K562 (cell line): ENCODE data around the gene POLD1.

ENCODE experiments used
- ETV6 ChIP-seq, 3 experiments: fragments of 150-350 bp in 1 of 3; sonication (generic) in 1 of 3; formaldehyde crosslinking in 1 of 3; IDR thresholded peaks; 2 replicates each; pipeline versions ENCODE4 v1.6.1 to v1.8.0; 2014 to 2022; ENCODE audit warnings: borderline replicate concordance in 2 of 3, low read depth in 2 of 3, antibody characterized with exemption in 1 of 3, low read length in 1 of 3, mild to moderate bottlenecking in 1 of 3, missing genetic modification reagents in 1 of 3
- EZH2 ChIP-seq: IDR thresholded peaks from 2 replicates; pipeline ENCODE4 v1.6.1; 2012; ENCODE audit warnings: low read depth, mild to moderate bottlenecking, inconsistent platforms, low read length, borderline replicate concordance
- GATA2 ChIP-seq: sonication (generic); formaldehyde crosslinking; IDR thresholded peaks from 2 replicates; pipeline ENCODE4 v1.4.0; 2020; ENCODE audit warnings: mild to moderate bottlenecking, missing genetic modification reagents
- PHB ChIP-seq: fragments of 250-450 bp; sonication (Bioruptor Pico); IDR thresholded peaks from 2 replicates; pipeline ENCODE4 v1.5.0; 2021
- PML ChIP-seq: IDR thresholded peaks from 2 replicates; pipeline ENCODE4 v1.6.1; 2012; ENCODE audit warnings: low read length, inconsistent platforms
- POLR2B ChIP-seq: fragments of 450-650 bp; IDR thresholded peaks from 2 replicates; pipeline ENCODE4 v1.6.1; 2018; ENCODE audit warnings: low read depth; ENCODE audit not compliant: partially characterized antibody
- ZNF133 ChIP-seq: fragments of 250-450 bp; sonication (Bioruptor Pico); IDR thresholded peaks from 2 replicates; pipeline ENCODE4 v1.4.0; 2020; ENCODE audit warnings: mild to moderate bottlenecking
- TF ChIP-seq, protein P1 (sequence below): sonication (generic); formaldehyde crosslinking; IDR thresholded peaks from 2 replicates; pipeline ENCODE4 v1.8.1; 2023; ENCODE audit warnings: mild to moderate bottlenecking, missing genetic modification reagents
- TF ChIP-seq, protein P2 (sequence below), 2 experiments: fragments of 450-650 bp; formaldehyde crosslinking in 1 of 2; IDR thresholded peaks; 2 replicates each; pipeline versions ENCODE4 v1.4.0 to v1.6.1; 2014 to 2020; ENCODE audit warnings: mild to moderate bottlenecking in 2 of 2, borderline replicate concordance in 1 of 2, low read depth in 1 of 2
- TF ChIP-seq, protein P3 (sequence below): fragments of 250-450 bp; sonication (Bioruptor Pico); IDR thresholded peaks from 2 replicates; pipeline ENCODE4 v1.8.0; 2022; ENCODE audit warnings: moderate library complexity, mild to moderate bottlenecking, inconsistent platforms

DNA sequence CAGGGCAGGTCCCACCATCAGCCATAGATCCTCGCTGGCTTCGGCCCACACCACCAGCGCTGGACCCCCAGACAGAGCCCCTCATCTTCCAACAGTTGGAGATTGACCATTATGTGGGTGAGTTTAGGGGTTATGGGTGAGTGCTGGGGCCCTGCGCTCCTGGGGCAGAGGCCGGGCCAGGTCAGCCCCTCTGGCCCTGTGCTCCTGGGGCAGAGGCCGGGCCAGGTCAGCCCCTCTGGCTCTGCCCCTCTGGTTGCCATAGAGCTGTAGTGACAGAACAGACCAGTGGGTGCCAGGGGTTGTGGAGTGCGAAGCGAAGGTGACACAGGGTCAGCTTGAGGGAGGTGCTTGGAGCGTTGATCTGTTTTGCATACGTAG, 15.2 kb downstream of the POLD1 start:
- TF ChIP-seq PHB (CRISPR knock-in tag) (no peak), ZNF133 (no peak), ETV6 (IDR thresholded peaks at IDR 0.05; ENCODE audit: borderline replicate concordance in 1 of 2, low read depth in 2 of 2, low read length in 1 of 2) (no peak), ETV6 (CRISPR knock-in tag; IDR thresholded peaks at IDR 0.05; ENCODE audit: borderline replicate concordance) (no peak), GATA2 (CRISPR knock-in tag) (no peak), POLR2B (no peak), EZH2 (no peak), PML (no peak)
- TF ChIP-seq, protein P1, sequence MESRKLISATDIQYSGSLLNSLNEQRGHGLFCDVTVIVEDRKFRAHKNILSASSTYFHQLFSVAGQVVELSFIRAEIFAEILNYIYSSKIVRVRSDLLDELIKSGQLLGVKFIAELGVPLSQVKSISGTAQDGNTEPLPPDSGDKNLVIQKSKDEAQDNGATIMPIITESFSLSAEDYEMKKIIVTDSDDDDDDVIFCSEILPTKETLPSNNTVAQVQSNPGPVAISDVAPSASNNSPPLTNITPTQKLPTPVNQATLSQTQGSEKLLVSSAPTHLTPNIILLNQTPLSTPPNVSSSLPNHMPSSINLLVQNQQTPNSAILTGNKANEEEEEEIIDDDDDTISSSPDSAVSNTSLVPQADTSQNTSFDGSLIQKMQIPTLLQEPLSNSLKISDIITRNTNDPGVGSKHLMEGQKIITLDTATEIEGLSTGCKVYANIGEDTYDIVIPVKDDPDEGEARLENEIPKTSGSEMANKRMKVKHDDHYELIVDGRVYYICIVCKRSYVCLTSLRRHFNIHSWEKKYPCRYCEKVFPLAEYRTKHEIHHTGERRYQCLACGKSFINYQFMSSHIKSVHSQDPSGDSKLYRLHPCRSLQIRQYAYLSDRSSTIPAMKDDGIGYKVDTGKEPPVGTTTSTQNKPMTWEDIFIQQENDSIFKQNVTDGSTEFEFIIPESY (CRISPR knock-in tag), result no peak
- TF ChIP-seq, protein P2, sequence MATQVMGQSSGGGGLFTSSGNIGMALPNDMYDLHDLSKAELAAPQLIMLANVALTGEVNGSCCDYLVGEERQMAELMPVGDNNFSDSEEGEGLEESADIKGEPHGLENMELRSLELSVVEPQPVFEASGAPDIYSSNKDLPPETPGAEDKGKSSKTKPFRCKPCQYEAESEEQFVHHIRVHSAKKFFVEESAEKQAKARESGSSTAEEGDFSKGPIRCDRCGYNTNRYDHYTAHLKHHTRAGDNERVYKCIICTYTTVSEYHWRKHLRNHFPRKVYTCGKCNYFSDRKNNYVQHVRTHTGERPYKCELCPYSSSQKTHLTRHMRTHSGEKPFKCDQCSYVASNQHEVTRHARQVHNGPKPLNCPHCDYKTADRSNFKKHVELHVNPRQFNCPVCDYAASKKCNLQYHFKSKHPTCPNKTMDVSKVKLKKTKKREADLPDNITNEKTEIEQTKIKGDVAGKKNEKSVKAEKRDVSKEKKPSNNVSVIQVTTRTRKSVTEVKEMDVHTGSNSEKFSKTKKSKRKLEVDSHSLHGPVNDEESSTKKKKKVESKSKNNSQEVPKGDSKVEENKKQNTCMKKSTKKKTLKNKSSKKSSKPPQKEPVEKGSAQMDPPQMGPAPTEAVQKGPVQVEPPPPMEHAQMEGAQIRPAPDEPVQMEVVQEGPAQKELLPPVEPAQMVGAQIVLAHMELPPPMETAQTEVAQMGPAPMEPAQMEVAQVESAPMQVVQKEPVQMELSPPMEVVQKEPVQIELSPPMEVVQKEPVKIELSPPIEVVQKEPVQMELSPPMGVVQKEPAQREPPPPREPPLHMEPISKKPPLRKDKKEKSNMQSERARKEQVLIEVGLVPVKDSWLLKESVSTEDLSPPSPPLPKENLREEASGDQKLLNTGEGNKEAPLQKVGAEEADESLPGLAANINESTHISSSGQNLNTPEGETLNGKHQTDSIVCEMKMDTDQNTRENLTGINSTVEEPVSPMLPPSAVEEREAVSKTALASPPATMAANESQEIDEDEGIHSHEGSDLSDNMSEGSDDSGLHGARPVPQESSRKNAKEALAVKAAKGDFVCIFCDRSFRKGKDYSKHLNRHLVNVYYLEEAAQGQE (IDR thresholded peaks at IDR 0.05; ENCODE audit: borderline replicate concordance), result no peak
- TF ChIP-seq, protein P2 (CRISPR knock-in tag; IDR thresholded peaks at IDR 0.05; ENCODE audit: low read depth), result no peak
- TF ChIP-seq, protein P3, sequence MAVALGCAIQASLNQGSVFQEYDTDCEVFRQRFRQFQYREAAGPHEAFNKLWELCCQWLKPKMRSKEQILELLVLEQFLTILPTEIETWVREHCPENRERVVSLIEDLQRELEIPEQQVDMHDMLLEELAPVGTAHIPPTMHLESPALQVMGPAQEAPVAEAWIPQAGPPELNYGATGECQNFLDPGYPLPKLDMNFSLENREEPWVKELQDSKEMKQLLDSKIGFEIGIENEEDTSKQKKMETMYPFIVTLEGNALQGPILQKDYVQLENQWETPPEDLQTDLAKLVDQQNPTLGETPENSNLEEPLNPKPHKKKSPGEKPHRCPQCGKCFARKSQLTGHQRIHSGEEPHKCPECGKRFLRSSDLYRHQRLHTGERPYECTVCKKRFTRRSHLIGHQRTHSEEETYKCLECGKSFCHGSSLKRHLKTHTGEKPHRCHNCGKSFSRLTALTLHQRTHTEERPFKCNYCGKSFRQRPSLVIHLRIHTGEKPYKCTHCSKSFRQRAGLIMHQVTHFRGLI (CRISPR knock-in tag), result no peak
